NCI-H2029 (cell line): ENCODE results near the gene LARGE1.

Experiments used
- DNase-seq: peaks from one replicate; lab custom pipeline; 2025; lab: John Stamatoyannopoulos, UW

Gene LARGE1

DNA sequence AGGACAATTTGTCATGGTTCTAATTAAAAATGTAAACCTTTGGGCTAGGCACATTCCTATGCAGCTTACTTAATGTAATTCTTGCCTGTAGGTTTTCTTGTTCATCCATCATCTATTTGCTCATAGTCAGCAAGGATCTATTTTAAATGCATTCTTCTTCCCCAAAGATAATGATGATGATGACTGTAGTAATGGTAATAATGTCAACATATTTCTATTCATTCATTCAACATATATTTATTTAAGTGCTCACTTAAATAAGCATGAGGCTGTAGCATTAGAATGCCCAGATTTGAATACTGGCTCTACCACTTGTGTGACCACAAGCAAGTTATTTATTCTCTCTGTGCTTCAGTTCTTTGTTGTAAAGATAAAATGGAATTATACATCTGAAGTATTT, 692.5 kb downstream of the LARGE1 start:
- no peak for DNase-seq

DNA sequence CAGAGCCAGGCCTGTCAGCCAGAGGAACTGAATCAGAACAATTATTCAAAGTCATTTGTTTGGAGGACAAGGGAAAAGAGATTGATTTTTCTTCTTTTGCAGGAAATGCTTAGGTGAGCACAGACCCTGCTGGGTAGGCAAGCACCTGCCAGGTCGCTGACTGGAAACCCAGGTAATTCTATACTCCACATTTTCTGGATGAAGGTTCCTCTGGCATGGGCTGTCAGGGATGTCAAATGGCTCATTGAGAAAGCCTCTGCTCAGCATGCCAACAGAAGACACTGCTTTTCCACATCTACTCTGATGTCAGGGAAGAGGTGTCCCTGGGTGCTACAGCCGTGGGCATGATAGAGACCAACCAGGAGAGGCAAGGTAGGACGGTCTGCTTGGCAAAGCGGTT, 695.4 kb downstream of the LARGE1 start:
- no peak for DNase-seq
